SJSA1 (cell line): ENCODE data around the gene ATP6V1C2. TPM values are rescaled to one million over a fixed set of nuclear protein-coding genes. Genes with fewer than 3 reads are reported as not detected.
A peak's percentile ranks its signal among the peaks of the same experiment; 100 is the strongest.

Experiments
- DNase-seq, 2 experiments: peaks; one replicate each; pipeline ENCODE4 v3.0.0-alpha.2; 2015 to 2020; ENCODE audit warnings: low spot score in 2 of 2, low read depth in 1 of 2
- H3K27ac ChIP-seq: fragments of 250-450 bp; sonication (Bioruptor Pico); 2 replicates; pipeline ENCODE4 v1.5.1; 2020; ENCODE audit warnings: mild to moderate bottlenecking, moderate library complexity
- H3K27me3 ChIP-seq: fragments of 250-450 bp; sonication (Bioruptor Pico); replicated peaks from 2 replicates; pipeline ENCODE4 v1.5.1; 2020; ENCODE audit warnings: mild to moderate bottlenecking, moderate library complexity
- H3K36me3 ChIP-seq: fragments of 250-450 bp; sonication (Bioruptor Pico); 2 replicates; pipeline ENCODE4 v1.5.1; 2020; ENCODE audit warnings: mild to moderate bottlenecking
- H3K4me1 ChIP-seq: fragments of 250-450 bp; sonication (Bioruptor Pico); replicated peaks from 2 replicates; pipeline ENCODE4 v1.6.1; 2021; ENCODE audit warnings: mild to moderate bottlenecking
- H3K4me3 ChIP-seq: fragments of 250-450 bp; sonication (Bioruptor Pico); 2 replicates; pipeline ENCODE4 v1.5.1; 2020; ENCODE audit warnings: mild to moderate bottlenecking
- H3K9me3 ChIP-seq: fragments of 250-450 bp; sonication (Bioruptor Pico); replicated peaks from 2 replicates; pipeline ENCODE4 v1.5.1; 2020; ENCODE audit warnings: mild to moderate bottlenecking
- total RNA-seq: library from RNA; depleted of rRNA; stranded (reverse); fragments of >200 nt; shearing (Covaris generic); gene quantifications from 2 replicates; pipeline ENCODE4 v1.2.3, GENCODE V29; 2014; rRNA removed

The ATP6V1C2 gene
- 0.13 TPM in 1 of 2 replicates, not detected in the other for total RNA-seq

- Histone ChIP-seq H3K27me3 (peaks cover 58% of the 10 kb centered on the region), H3K36me3 (no peaks in the 10 kb centered on the region), H3K27ac (no peak within 1 kb of the TSS), H3K4me1 (peaks cover 25% of the 10 kb centered on the region), H3K9me3 (no peaks in the 10 kb centered on the region), H3K4me3 (no peak within 1 kb of the TSS)
- DNase-seq, result no peak
These were observed at the start of gene ATP6V1C2 for GRCh38 chr2:10721396-10722251. TSS of gene ATP6V1C2 (plus strand) at chr2:10721630. CDS start at chr2:10722850, 1,220 bp downstream.

GRCh38 chr2:10675131-10675530 lies 46.3 kb upstream of the ATP6V1C2 start:
- Histone ChIP-seq H3K4me3 (no peak overlapping the region), H3K9me3 (no peaks in the 10 kb centered on the region), H3K36me3 (peaks cover 39% of the 10 kb centered on the region), H3K4me1 (no peaks in the 10 kb centered on the region), H3K27ac (no peak overlapping the region), H3K27me3 (no peaks in the 10 kb centered on the region)
- no peak for DNase-seq

- no peaks in the 10 kb centered on the region for H3K27me3 ChIP-seq
- no peak for DNase-seq
- H3K4me1 ChIP-seq, result no peaks in the 10 kb centered on the region
- peaks cover 47% of the 10 kb centered on the region for H3K36me3 ChIP-seq
- H3K27ac ChIP-seq, result no peak overlapping the region
- no peaks in the 10 kb centered on the region for H3K9me3 ChIP-seq
- H3K4me3 ChIP-seq, result no peak overlapping the region
These were observed 43.2 kb upstream of the ATP6V1C2 start for GRCh38 chr2:10678225-10678624.

- H3K27me3 ChIP-seq, result no peaks in the 10 kb centered on the region
- no peaks in the 10 kb centered on the region for H3K9me3 ChIP-seq
- H3K36me3 ChIP-seq, result peaks cover 59% of the 10 kb centered on the region
- H3K4me1 ChIP-seq, result no peaks in the 10 kb centered on the region
- H3K4me3 ChIP-seq, result no peak overlapping the region
- no peak overlapping the region for H3K27ac ChIP-seq
- DNase-seq, result no peak
These were observed 41.2 kb upstream of the ATP6V1C2 start for GRCh38 chr2:10680214-10680613.

GRCh38 chr2:10680957-10681356 lies 40.5 kb upstream of the ATP6V1C2 start:
- no peak overlapping the region for H3K27ac ChIP-seq
- no peaks in the 10 kb centered on the region for H3K27me3 ChIP-seq
- no peaks in the 10 kb centered on the region for H3K9me3 ChIP-seq
- H3K4me1 ChIP-seq, result no peaks in the 10 kb centered on the region
- DNase-seq, result no peak
- peaks cover 55% of the 10 kb centered on the region for H3K36me3 ChIP-seq
- no peak overlapping the region for H3K4me3 ChIP-seq

- Histone ChIP-seq H3K4me3 (no peak overlapping the region), H3K4me1 (peaks cover 17% of the 10 kb centered on the region), H3K9me3 (no peaks in the 10 kb centered on the region), H3K36me3 (peaks cover 40% of the 10 kb centered on the region), H3K27me3 (no peaks in the 10 kb centered on the region), H3K27ac (no peak overlapping the region)
- peak in 1 of 2 experiments; percentile 16 for DNase-seq
These were observed 35.2 kb upstream of the ATP6V1C2 start for GRCh38 chr2:10686176-10686730.

- H3K4me1 ChIP-seq, result peaks cover 17% of the 10 kb centered on the region
- peak overlapping the region; percentile 89 for H3K4me3 ChIP-seq
- H3K27ac ChIP-seq, result peak overlapping the region; percentile 89
- H3K27me3 ChIP-seq, result no peaks in the 10 kb centered on the region
- peak in 1 of 2 experiments; percentile 8 for DNase-seq
- no peaks in the 10 kb centered on the region for H3K9me3 ChIP-seq
- H3K36me3 ChIP-seq, result peaks cover 19% of the 10 kb centered on the region
These were observed 32.3 kb upstream of the ATP6V1C2 start for GRCh38 chr2:10688921-10689807.

GRCh38 chr2:10691521-10691920 lies 29.9 kb upstream of the ATP6V1C2 start:
- Histone ChIP-seq H3K9me3 (no peaks in the 10 kb centered on the region), H3K27ac (no peak overlapping the region), H3K4me1 (peaks cover 17% of the 10 kb centered on the region), H3K36me3 (peaks cover 16% of the 10 kb centered on the region), H3K27me3 (no peaks in the 10 kb centered on the region), H3K4me3 (no peak overlapping the region)
- DNase-seq, result peak in 1 of 2 experiments; percentile 25

- no peaks in the 10 kb centered on the region for H3K9me3 ChIP-seq
- H3K4me3 ChIP-seq, result no peak overlapping the region
- H3K36me3 ChIP-seq, result no peaks in the 10 kb centered on the region
- H3K27ac ChIP-seq, result no peak overlapping the region
- no peaks in the 10 kb centered on the region for H3K4me1 ChIP-seq
- no peak for DNase-seq
- H3K27me3 ChIP-seq, result peaks cover 7% of the 10 kb centered on the region
These were observed 21.2 kb upstream of the ATP6V1C2 start for GRCh38 chr2:10700078-10700803.

GRCh38 chr2:10704034-10704594 lies 17.3 kb upstream of the ATP6V1C2 start:
- no peak for DNase-seq
- no peak overlapping the region for H3K27ac ChIP-seq
- no peaks in the 10 kb centered on the region for H3K36me3 ChIP-seq
- H3K4me3 ChIP-seq, result no peak overlapping the region
- peaks cover 9% of the 10 kb centered on the region for H3K27me3 ChIP-seq
- H3K4me1 ChIP-seq, result no peaks in the 10 kb centered on the region
- no peaks in the 10 kb centered on the region for H3K9me3 ChIP-seq

- no peaks in the 10 kb centered on the region for H3K36me3 ChIP-seq
- H3K9me3 ChIP-seq, result no peaks in the 10 kb centered on the region
- DNase-seq, result no peak
- peaks cover 10% of the 10 kb centered on the region; the same call in 1 of the 2 replicates for H3K27me3 ChIP-seq
- no peak overlapping the region for H3K4me3 ChIP-seq
- no peaks in the 10 kb centered on the region for H3K4me1 ChIP-seq
- no peak overlapping the region for H3K27ac ChIP-seq
These were observed 15.4 kb upstream of the ATP6V1C2 start for GRCh38 chr2:10706033-10706432.

GRCh38 chr2:10707831-10708230 lies 13.6 kb upstream of the ATP6V1C2 start:
- H3K4me1 ChIP-seq, result no peaks in the 10 kb centered on the region
- H3K27ac ChIP-seq, result no peak overlapping the region
- peaks cover 14% of the 10 kb centered on the region; the same call in 1 of the 2 replicates for H3K27me3 ChIP-seq
- H3K4me3 ChIP-seq, result no peak overlapping the region
- no peak for DNase-seq
- no peaks in the 10 kb centered on the region for H3K36me3 ChIP-seq
- no peaks in the 10 kb centered on the region for H3K9me3 ChIP-seq
